GM19043 (cell line): ENCODE results near the gene ZNRD2.

Experiments used
- ATAC-seq: cut with Tn5 transposase; IDR thresholded peaks from one replicate; pipeline ENCODE4 v1.9.1; 2021; ENCODE audit warnings: low read depth; ENCODE audit not compliant: unreplicated experiment

Gene ZNRD2

GRCh38 chr11:65537620-65538231, 32.6 kb upstream of the ZNRD2 start:
- no peak for ATAC-seq

- no peak for ATAC-seq
Observed at GRCh38 chr11:65538232-65538914, 31.9 kb upstream of the ZNRD2 start.

GRCh38 chr11:65538915-65539743, 31.1 kb upstream of the ZNRD2 start:
- ATAC-seq, result no peak

- no peak for ATAC-seq
Observed at GRCh38 chr11:65539744-65540289, 30.5 kb upstream of the ZNRD2 start.

- ATAC-seq, result peak; percentile 72
Observed at GRCh38 chr11:65540290-65541092, 29.8 kb upstream of the ZNRD2 start.

- ATAC-seq, result no peak
Observed at GRCh38 chr11:65541093-65541982, 28.9 kb upstream of the ZNRD2 start.

GRCh38 chr11:65542738-65543390, 27.4 kb upstream of the ZNRD2 start:
- no peak for ATAC-seq

GRCh38 chr11:65545853-65546216, 24.4 kb upstream of the ZNRD2 start:
- no peak for ATAC-seq

GRCh38 chr11:65546217-65546958, 23.9 kb upstream of the ZNRD2 start:
- peak; percentile 69 for ATAC-seq

- ATAC-seq, result no peak
Observed at GRCh38 chr11:65547446-65548125, 22.7 kb upstream of the ZNRD2 start.

- no peak for ATAC-seq
Observed at GRCh38 chr11:65548395-65548794, 21.9 kb upstream of the ZNRD2 start.

GRCh38 chr11:65549096-65549495, 21.2 kb upstream of the ZNRD2 start:
- ATAC-seq, result no peak

- ATAC-seq, result no peak
Observed at GRCh38 chr11:65551572-65552387, 18.5 kb upstream of the ZNRD2 start.

- no peak for ATAC-seq
Observed at GRCh38 chr11:65552388-65552951, 17.8 kb upstream of the ZNRD2 start.

- no peak for ATAC-seq
Observed at GRCh38 chr11:65553301-65554001, 16.8 kb upstream of the ZNRD2 start.
